ENCODE data around the gene ZBTB39. TPM values are rescaled to one million over a fixed set of nuclear protein-coding genes. Genes with fewer than 3 reads are reported as not detected.

ZBTB39 gene
- total and polyA plus RNA-seq, 2 of the 13 experiments (the other 11 are each of a cell fraction or from before 2014, with no cell fraction given), result 6.5 to 6.9 TPM

DNA sequence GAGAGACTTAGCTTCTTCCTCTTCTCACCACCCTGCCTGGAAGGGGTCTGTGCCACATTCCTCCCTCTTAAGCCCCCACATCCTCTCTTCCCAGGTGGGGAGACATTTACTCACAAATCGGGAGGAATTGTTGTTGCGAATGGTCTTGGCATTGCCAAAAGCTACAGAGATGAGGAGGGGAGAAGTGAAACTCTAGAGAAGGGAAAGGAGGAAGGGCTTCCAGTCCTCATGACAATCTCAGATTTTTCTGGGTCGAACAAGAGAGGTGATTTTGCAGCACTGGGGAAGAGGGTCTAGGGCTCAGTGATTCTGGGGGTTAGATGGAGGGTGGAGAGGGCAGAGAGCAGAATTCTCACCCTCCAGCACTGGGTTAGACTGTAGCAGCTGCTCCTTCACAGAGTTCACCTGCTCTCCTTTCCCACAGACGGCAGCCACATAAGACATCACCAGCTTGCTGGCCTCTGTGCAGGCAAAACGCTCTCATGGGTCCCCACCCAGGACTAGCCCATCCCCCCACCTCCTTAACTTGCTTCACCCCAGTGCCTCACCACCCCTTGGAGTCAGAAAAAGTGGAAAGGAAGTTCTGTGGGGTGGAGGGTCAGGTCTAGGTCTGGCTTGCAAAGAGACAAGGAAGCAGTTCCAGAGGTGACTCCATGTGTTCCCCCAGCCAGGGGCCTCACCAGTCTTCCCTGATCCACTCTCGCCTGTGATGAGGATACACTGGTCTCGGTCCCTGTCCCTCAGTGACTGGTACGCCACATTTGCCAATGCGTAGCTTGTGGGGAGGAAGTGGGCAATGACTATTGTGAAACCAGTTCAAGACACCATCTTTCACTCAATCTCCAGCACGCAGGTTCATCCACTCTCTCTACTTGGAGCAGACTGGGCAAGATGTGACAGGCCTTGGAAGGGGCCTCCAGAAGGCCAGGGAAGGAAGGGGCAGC is 40.9 kb upstream of the ZBTB39 start:
- no peak for DNase-seq (ENCODE audit: low spot score)
- intact Hi-C loops (cut with micrococcal nuclease; ENCODE audit: unreplicated experiment), result no loop called here
- in situ Hi-C loops (cut with HindIII; ENCODE audit: extremely low pct_ligation_motif_present, low pct_unique_long_range_greater_than_20kb), result no loop called here
- H3K27ac ChIP-seq (ENCODE audit: extremely low read length, insufficient read depth, low read length), result no peak overlapping the region
- ATAC-seq, result no peak
- no peaks in the 10 kb centered on the region for H3K36me3 ChIP-seq (replicated peaks in 1 of 2; ENCODE audit: control insufficient read depth in 1 of 2, insufficient read depth in 2 of 2, low read length in 2 of 2)
- WGBS (ENCODE audit: low lambda C conversion rate), result 92% methylated on average over 10 of the region's 10 CpGs
- H3K9me3 ChIP-seq (ENCODE audit: low read length), result no peaks in the 10 kb centered on the region
- no peak overlapping the region for H3K4me3 ChIP-seq (replicated peaks in 1 of 3; ENCODE audit: insufficient read depth in 1 of 3, low read depth in 2 of 3, low read length in 3 of 3)
- ChIA-PET CTCF (ENCODE audit: low intra/inter-chr PET ratio, low total read pairs) (no interaction called here), POLR2A (interaction anchor here (0.7 kb wide), 1 partner anchor 29 kb away, joined by 3 read pairs; no protein-coding TSS in a partner anchor)
- H3K9ac ChIP-seq (ENCODE audit: insufficient read depth, low read depth, low read length), result no peak overlapping the region
- H2AFZ ChIP-seq (ENCODE audit: low read length), result no peak overlapping the region
- TF ChIP-seq MYNN (CRISPR knock-in tag; IDR thresholded peaks at IDR 0.05; ENCODE audit: low read depth), result no peak
- TF ChIP-seq, protein P1, sequence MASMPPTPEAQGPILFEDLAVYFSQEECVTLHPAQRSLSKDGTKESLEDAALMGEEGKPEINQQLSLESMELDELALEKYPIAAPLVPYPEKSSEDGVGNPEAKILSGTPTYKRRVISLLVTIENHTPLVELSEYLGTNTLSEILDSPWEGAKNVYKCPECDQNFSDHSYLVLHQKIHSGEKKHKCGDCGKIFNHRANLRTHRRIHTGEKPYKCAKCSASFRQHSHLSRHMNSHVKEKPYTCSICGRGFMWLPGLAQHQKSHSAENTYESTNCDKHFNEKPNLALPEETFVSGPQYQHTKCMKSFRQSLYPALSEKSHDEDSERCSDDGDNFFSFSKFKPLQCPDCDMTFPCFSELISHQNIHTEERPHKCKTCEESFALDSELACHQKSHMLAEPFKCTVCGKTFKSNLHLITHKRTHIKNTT (CRISPR knock-in tag; IDR thresholded peaks at IDR 0.05), result no peak
- TF ChIP-seq ZNF879 (CRISPR knock-in tag; IDR thresholded peaks at IDR 0.05), result no peak
- TF ChIP-seq ZNF775 (CRISPR knock-in tag; IDR thresholded peaks at IDR 0.05; ENCODE audit: borderline replicate concordance), result no peak
- TF ChIP-seq ZNF577 (CRISPR knock-in tag; IDR thresholded peaks at IDR 0.05; ENCODE audit: borderline replicate concordance, low read depth), result no peak
- TF ChIP-seq, protein P2, sequence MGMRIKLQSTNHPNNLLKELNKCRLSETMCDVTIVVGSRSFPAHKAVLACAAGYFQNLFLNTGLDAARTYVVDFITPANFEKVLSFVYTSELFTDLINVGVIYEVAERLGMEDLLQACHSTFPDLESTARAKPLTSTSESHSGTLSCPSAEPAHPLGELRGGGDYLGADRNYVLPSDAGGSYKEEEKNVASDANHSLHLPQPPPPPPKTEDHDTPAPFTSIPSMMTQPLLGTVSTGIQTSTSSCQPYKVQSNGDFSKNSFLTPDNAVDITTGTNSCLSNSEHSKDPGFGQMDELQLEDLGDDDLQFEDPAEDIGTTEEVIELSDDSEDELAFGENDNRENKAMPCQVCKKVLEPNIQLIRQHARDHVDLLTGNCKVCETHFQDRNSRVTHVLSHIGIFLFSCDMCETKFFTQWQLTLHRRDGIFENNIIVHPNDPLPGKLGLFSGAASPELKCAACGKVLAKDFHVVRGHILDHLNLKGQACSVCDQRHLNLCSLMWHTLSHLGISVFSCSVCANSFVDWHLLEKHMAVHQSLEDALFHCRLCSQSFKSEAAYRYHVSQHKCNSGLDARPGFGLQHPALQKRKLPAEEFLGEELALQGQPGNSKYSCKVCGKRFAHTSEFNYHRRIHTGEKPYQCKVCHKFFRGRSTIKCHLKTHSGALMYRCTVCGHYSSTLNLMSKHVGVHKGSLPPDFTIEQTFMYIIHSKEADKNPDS (CRISPR knock-in tag; IDR thresholded peaks at IDR 0.05), result no peak
- no peak for TF ChIP-seq CAMTA2 (CRISPR knock-in tag; IDR thresholded peaks at IDR 0.05; ENCODE audit: borderline replicate concordance)
- no peak for TF ChIP-seq U2AF2 (IDR thresholded peaks at IDR 0.05; ENCODE audit: low read depth, low read length)
- H3K4me2 ChIP-seq (ENCODE audit: low read depth, low read length), result no peak overlapping the region
- no peaks in the 10 kb centered on the region for H4K20me1 ChIP-seq (ENCODE audit: insufficient read depth, low read length)
- H3K27me3 ChIP-seq (ENCODE audit: control insufficient read depth in 1 of 2, insufficient read depth in 2 of 2, low read length in 2 of 2), result no peaks in the 10 kb centered on the region
- peaks cover 38% of the 10 kb centered on the region for H3K4me1 ChIP-seq (ENCODE audit: insufficient read depth, low read length)
- no TSS peak for BruUV-seq (replicated peaks)
- H3K79me2 ChIP-seq (ENCODE audit: insufficient read depth, low read length), result no peaks in the 10 kb centered on the region
- FAIRE-seq, result no peak
